GM12865 (cell line): Measurements from ENCODE around the gene LRRC70.

Experiments
- DNase-seq: peaks from one replicate; pipeline ENCODE4 v3.0.0; 2010; ENCODE audit warnings: low read depth
- H3K4me3 ChIP-seq: 2 replicates; pipeline ENCODE4 v1.5.1; 2011; ENCODE audit warnings: mild to moderate bottlenecking, low read depth, low read length, control low read depth
- CTCF ChIP-seq: IDR thresholded peaks from 2 replicates; pipeline ENCODE4 v1.5.1; 2011; ENCODE audit warnings: low read length, control low read depth, low read depth, inconsistent platforms; ENCODE audit not compliant: insufficient read depth; ENCODE audit errors: missing control alignments

Gene LRRC70

DNA sequence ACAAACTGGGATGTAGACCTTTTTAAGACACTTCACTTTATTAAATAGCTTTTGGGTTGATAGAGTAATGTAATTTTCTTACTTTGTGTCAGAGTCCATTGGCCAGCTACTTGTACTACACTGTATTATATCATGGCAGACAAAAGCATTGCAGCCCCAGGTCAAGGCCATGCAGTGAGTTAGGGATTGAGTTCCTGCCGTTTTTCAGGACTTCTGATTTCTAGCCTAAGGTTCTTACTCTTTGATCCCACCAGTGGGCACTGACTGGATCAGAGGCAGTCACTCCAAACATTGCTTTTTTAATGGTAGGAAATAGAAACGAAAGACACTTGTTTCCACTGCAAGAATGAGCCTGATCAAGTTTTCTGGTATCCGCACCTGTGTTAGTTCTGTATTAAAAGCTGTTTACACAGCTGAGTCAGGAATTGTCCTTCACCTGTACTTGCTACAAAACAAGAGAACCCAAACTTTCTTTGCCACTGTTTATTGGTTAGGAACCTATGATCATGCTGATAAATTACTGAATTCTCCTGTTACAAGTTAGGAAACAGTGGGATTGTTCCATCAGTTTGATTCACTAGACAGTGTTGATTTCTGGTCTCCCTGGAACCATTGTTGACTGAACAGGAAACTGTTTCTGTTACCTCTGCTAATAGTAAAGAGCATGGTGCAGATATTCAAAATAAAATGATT, 22.1 kb downstream of the LRRC70 start:
- no peak overlapping the region for H3K4me3 ChIP-seq
- no peak for DNase-seq
- TF ChIP-seq CTCF, result no peak

DNA sequence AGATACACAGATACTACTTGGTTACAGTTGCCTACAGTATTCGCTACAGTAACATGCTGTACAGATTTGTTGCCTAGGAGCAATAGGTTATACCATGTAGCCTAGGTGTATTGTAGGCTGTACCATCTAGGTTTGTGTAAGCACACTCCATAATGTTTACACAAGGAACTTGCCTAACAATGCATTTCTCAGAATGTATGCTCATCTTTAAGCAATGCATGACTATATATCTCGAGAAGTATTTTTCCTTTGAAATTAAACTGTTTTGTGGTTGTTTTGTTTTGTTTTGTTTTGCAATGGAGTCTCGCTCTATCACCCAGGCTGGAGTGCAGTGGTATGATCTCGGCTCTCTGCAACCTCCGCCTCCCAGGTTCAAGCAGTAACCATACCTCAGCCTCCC, 25.3 kb downstream of the LRRC70 start:
- TF ChIP-seq CTCF, result no peak
- DNase-seq, result no peak
- H3K4me3 ChIP-seq, result no peak overlapping the region

- TF ChIP-seq CTCF, result no peak
Measured at GRCh38 chr5:62605638-62606037, 27.0 kb downstream of the LRRC70 start.

GRCh38 chr5:62606878-62607277, 28.3 kb downstream of the LRRC70 start:
- no peak overlapping the region for H3K4me3 ChIP-seq
- TF ChIP-seq CTCF, result no peak

More at GRCh38 chr5:62605638-62606037, 27.0 kb downstream of the LRRC70 start:
- DNase-seq, result no peak
- H3K4me3 ChIP-seq, result no peak overlapping the region

DNA sequence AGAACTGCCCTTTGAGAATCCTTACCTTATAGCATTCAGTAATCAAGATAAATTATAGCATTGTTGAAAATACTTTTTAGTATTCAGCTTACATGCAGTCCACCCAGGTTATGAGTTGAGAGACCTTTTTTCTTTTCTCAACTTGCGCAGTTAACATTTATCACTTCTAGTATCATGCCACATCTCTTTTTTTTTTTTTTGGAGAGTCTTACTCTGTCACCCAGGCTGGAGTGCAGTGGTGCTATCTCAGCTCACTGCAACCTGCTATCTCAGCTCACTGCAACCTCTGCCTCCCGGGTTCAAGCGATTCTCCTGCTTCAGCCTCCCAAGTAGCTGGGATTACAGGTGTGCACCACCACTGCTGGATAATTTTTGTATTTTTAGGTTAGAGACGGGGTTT, 29.0 kb downstream of the LRRC70 start:
- no peak for DNase-seq
- TF ChIP-seq CTCF, result no peak
- no peak overlapping the region for H3K4me3 ChIP-seq

More at GRCh38 chr5:62606878-62607277, 28.3 kb downstream of the LRRC70 start:
- no peak for DNase-seq

DNA sequence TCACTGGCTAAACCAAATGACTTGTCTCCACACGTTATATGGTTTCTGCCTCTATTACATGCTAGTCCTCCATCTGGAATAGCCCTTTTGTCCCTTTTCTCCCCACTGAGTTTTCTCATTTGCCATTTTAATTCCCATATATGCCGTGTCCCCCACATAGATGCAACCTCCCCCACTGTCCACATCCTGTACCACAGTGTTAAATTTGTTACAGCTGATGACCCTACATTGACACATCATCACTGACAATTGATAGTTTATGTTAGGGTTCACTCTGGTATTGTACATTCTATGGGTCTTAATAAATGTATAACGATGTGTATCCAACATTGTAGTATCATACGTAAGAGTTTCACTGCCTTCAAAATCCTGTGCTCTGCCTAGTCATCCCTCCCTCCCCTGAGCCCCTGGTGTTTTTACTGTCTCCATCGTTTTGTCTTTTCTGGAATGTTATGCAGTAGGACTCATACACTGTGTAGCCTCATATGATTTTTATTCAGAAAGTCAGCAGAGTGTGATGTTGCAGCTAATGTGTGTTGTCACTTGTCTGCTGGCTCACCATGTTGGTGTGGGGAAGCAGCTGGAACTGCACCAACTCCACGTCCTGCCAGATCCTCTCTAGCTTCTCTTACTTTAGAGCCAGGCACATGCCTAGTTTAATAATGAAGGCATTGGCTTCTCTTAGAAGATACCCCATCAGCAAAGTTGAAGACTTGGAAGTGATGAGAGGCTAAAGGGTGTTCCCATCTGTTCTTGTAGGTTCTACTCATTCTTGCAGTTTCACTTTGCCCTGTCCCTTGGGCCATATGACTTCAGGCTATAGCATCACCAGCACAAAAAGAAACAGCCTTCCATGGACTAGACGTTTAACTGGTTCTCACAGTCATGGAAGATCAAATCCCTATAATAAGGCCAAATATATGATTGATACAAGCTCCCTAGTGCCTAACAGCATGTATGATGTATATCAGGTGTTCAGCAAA, 30.2 kb downstream of the LRRC70 start:
- DNase-seq, result no peak
- H3K4me3 ChIP-seq, result no peak overlapping the region
- TF ChIP-seq CTCF, result no peak
